Measurements from ENCODE around the gene RFNG. TPM values are rescaled to one million over a fixed set of nuclear protein-coding genes. Genes with fewer than 3 reads are reported as not detected.

The RFNG gene
- total RNA-seq, 2 donors from 2014 or later = 21.4 to 25.3 TPM

DNA sequence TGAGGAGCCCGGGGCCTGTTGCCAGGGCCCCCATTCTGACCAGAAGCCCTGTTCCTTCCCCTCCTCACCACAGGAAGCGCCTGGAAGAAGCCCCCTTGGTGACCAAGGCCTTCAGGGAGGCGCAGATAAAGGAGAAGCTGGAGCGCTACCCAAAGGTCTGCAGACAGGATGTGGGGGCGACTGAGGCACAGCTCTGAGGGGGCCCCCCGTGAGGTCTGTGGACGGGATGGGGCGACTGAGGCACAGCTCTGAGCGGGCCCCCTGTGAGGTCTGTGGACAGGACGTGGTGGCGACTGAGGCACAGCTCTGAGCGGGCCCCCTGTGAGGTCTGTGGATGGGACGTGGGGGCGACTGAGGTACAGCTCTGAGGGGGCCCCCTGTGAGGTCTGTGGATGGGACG is 42.2 kb downstream of the RFNG start:
- Histone ChIP-seq H3K27me3 (no peaks in the 10 kb centered on the region), H3K36me3 (no peaks in the 10 kb centered on the region), H3K4me1 (peaks cover 0 to 29% of the 10 kb centered on the region in 2 donors), H3K4me3 (no peak overlapping the region), H3K9me3 (no peaks in the 10 kb centered on the region), H3K27ac (no peak overlapping the region)
- DNase-seq (ENCODE audit: low spot score) = no peak
- no peak for TF ChIP-seq CTCF (IDR thresholded peaks at IDR 0.05)

GRCh38 chr17:82008941-82009405 is 42.6 kb downstream of the RFNG start:
- TF ChIP-seq CTCF (IDR thresholded peaks at IDR 0.05) = no peak
- Histone ChIP-seq H3K36me3 (no peaks in the 10 kb centered on the region), H3K27ac (no peak overlapping the region), H3K4me1 (peaks cover 0 to 27% of the 10 kb centered on the region in 2 donors), H3K4me3 (no peak overlapping the region), H3K27me3 (no peaks in the 10 kb centered on the region), H3K9me3 (no peaks in the 10 kb centered on the region)
- DNase-seq (ENCODE audit: low spot score) = no peak

GRCh38 chr17:82008258-82008940 is 43.2 kb downstream of the RFNG start:
- Histone ChIP-seq H3K9me3 (no peaks in the 10 kb centered on the region), H3K27me3 (no peaks in the 10 kb centered on the region), H3K27ac (no peak overlapping the region), H3K4me1 (peaks cover 0 to 27% of the 10 kb centered on the region in 2 donors), H3K36me3 (no peaks in the 10 kb centered on the region), H3K4me3 (no peak overlapping the region)
- TF ChIP-seq CTCF (IDR thresholded peaks at IDR 0.05) = no peak
- no peak for DNase-seq (ENCODE audit: low spot score)

DNA sequence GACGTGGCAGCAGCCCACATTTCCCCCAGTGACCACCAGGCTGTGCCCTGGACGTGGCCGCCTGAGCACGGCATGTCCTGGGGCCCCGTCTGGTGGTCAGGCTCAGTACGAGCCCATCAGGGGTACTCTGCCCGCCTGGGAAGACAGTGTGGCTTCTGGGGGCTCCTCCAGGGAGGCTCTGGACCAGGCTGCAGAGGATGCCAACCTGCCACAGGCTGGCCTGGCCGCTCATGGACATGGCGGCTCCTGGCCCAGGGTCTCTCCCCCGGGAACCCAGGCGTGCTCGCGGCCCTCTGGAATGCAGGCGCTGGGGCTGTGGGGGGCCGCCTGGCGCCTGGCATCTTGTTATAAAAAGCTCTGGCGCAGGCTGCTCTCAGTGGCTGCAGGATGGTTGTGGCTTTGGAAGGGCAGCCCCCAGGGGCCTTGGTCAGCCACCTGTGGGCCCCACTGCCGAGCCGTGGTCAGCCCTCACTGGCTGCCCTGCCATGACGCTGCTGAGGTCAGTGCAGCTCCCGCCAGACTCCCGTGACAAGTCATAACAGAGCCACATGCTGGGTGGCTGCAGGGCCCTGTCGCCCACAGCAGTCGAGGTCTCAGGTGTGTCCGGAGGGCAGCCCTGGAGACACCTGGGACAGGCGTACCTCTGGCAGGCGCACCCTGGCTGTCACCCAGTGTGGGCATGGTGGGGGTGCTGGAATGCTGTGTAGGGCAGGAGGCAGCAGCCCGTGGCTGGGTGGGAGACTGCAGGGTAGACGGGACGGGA is 43.9 kb downstream of the RFNG start:
- Histone ChIP-seq H3K4me3 (no peak overlapping the region), H3K4me1 (peaks cover 0 to 29% of the 10 kb centered on the region in 2 donors), H3K27ac (no peak overlapping the region), H3K27me3 (no peaks in the 10 kb centered on the region), H3K9me3 (no peaks in the 10 kb centered on the region), H3K36me3 (no peaks in the 10 kb centered on the region)
- TF ChIP-seq CTCF (IDR thresholded peaks at IDR 0.05) = no peak
- no peak for DNase-seq (ENCODE audit: low spot score)

GRCh38 chr17:82007228-82007494 is 44.5 kb downstream of the RFNG start:
- no peaks in the 10 kb centered on the region for H3K36me3 ChIP-seq
- H3K9me3 ChIP-seq = no peaks in the 10 kb centered on the region
- no peak overlapping the region for H3K4me3 ChIP-seq
- H3K27ac ChIP-seq = no peak overlapping the region
- no peak for TF ChIP-seq CTCF (IDR thresholded peaks at IDR 0.05)
- no peak for DNase-seq (ENCODE audit: low spot score)
- H3K27me3 ChIP-seq = no peaks in the 10 kb centered on the region
- H3K4me1 ChIP-seq = peaks cover 0 to 30% of the 10 kb centered on the region in 2 donors

All from right atrium auricular region (tissue), 2 donors.